ENCODE results near the gene SND1. TPM values are rescaled to one million over a fixed set of nuclear protein-coding genes. Genes with fewer than 3 reads are reported as not detected.
"Not testable (repeated sequence)": the region's sequence is repeated elsewhere in the genome, so short reads cannot be mapped to it uniquely, and the experiment has no call there.

Gene SND1
- polyA plus RNA-seq, 4 donors: 142 to 159 (median 148) TPM

DNA sequence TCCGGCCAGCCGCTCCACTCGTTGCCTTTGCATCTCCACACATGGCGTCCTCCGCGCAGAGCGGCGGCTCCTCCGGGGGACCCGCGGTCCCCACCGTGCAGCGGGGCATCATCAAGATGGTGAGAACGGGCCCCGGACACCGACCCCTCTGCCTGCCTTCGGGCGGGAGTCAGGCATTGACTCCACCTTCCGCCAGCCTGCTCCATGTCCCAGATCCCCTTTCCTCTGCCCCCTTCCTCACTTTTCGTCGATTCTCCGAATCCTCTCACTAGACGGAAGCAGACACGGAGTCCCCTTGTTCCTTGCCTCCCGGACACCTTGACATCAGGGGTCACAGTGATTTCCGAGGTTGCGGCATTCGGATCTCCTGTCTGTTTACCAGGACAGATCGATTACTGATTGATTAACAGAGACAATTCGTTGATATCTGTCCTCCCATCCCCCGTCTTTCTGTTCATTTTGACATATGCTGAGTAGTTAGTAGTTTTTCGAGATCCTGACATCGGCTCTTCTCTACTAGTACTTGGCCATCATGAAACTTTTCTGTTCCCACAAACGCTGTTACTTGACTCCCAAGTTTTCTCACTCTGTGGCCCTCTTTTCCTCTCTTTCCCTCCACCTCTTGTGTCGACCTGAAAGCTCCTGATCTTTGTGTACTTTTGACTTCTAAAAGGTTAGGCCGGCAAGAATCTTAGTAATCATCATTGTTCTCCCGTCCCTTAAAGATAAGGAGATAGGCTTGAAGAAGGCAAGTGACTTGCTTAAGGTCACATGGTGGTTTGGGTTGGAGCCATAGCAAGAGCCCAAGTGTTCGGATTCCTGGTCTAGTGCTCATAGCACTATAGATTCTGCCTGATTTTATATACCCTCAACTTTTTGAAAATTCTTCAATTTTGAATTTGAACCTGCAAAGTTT, 597 bp downstream of the SND1 start:
- peak in 1 of 4 donors; percentile 4 for DNase-seq (ENCODE audit: low read depth in 4 of 4, low spot score in 3 of 4)

DNA sequence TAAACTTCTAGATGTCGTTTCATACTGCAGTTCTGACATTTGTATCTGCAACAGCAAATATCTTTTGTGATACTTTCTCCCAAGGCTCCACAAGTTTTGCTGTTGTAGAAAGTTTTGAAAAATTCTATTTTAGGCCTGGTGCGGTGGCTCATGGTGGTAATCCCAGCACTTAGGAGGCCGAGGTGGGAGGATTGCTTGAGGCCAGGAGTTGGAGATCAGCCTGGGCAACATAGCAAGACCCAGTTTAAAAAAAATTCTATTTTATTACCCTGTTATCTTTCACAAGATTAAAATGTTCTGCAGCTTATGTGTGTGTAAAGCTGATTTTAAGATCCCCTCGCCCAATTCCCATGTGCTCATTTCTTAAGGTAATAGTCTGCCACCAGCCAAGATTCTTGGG, 1.4 kb downstream of the SND1 start:
- no peak for DNase-seq (ENCODE audit: low read depth in 4 of 4, low spot score in 3 of 4)

DNA sequence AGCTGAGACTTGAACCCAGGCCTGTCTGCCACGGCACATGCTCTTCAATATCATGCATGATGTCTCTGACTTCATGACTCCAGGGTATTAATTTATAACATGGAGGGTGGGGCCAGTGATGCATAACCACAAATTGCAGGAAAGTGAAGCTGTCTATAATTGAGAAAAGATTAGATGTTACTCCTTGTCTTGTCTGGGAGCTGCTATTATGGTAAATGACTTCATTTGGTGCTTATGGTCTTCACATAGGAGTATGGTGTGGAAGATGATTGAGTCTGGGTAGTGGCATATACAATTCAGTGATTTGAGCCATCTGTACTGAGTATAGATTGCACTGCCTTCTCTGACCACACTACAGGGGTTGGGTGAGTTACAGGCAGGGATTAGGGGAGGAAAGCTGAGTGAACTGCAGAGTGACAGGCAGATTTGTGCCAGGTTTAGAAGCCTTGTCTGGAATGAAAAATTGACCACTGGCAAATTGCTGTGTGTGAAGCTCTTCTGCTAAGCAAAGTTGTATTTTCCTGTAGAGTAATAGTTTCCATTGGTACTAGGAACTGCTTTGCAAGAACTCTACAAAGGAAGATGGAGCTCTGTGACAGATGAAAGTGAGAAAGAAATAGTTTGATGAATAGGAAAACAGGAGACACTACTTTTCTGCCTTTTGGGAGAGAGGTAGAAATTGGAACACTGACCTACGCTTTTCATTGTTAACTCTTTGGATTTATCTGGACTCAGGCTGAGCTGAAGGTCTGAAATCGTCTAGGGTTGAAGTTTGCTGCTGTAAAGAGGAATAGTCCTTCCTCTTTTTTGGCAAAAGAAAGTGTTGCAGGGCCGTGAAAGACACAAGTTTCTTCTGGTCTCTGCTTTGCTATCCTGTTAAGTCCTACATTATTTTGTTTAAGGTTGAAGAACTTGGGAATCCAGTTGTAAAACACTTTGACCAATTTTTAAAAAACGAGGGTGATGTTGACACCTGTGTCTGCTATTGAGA, 2.7 kb downstream of the SND1 start:
- DNase-seq (ENCODE audit: low read depth in 4 of 4, low spot score in 3 of 4): no peak

DNA sequence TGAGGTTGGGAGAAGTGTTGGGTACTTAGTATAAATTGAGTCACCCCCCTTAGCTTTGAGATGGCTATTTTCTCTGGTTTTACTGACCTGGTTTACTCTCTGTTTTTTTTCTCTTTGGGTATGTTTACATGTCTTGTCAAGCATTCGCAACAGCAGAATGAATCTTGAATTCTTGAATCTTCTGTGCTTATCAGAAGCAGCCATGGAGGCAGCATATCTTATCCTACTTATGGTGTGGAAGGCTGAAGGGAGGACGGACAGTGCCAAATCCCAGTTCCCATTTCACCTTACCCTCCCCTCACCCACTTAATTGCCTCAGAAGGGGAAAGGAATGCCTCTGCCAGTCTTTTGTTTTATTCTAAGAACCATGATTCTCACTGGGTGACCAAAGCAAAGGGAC, 3.7 kb downstream of the SND1 start:
- no peak for DNase-seq (ENCODE audit: low read depth in 4 of 4, low spot score in 3 of 4)

DNA sequence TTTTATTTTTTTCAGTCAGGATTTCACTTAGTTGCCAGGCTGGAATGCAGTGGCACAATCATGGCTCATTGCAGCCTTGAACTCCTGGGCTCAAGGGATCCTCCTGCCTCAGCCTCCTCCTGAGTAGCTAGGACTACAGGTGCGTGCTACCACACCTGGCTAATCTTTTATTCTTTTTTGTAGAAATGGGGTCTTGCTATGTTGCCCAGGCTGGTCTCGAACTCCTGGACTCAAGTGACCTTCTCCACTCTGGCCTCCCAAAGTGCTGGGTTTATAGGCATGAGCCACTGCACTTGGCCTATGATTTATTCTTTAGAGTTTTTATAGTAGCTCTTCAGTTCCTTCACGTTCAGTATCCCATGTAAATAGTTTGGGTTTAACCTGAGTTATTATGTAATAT, 5.5 kb downstream of the SND1 start:
- DNase-seq (ENCODE audit: low read depth in 4 of 4, low spot score in 3 of 4): no peak

DNA sequence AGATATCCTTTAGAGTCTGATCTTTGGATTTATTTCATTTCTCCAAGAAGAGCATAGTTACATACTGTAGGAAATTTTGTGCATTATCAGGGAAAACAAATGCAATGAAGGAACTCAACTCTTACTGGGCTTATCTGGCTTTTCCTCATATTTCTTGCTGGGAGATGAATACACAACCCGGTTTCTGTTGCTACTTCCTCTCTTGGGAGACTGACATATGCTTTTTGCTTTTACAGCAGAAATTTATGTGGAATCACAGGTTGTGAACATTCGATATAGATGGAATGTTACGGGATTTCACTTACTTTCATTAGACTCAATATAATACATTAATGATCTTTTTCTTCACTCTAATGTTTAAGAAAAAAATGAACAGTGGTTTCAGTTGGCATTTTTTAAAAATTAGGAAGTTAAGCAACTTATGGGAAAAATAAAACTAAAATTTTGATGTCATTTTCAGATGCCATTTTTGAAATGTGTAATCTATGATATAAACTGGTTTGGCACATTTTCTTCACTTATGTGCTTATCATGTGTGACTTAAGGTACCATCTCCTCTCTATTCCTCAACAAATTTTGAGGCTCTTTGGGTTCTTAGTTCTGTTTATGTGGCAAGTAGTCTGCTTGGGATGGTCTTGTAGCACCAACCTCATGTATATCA, 7.1 kb downstream of the SND1 start:
- DNase-seq (ENCODE audit: low read depth in 4 of 4, low spot score in 3 of 4): no peak

DNA sequence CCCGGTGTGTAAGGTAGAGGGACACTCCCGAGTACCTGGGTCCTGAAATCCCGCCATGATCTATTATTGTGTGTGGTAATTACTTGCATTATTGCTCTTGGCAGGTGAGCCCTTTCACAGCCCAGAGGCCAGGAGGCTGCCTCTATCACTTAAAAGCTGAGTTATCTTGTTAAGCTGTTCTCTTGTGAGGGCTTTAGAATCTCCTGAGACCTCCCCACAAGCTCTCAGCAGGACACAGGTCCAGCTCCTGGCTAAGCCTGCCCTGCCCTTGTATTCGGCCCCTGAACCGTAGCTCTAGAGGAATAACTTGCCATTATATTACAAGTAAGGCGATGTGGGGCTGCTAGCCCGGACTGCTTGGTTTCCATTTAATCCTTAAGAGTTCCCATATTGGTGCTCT, 13.9 kb downstream of the SND1 start:
- no peak for DNase-seq (ENCODE audit: low read depth in 4 of 4, low spot score in 3 of 4)

DNA sequence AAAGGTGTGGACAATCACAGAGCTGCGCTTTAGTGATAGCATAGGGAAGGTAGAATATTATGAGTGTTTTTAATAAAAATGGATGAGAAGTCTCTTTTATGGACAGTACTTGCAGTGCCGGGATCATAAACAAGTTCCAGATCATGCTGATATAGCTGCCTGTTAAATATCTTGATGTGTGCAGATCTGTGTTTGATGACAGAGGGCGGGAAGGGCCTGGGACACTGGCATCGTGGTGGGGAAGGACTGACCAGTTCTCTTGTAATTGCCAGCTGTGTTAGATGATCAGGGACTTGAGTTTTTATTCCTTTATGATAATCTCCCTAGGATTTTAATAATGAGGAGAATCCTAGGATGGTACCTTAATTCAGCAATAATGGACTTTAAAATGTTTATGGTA, 14.6 kb downstream of the SND1 start:
- no peak for DNase-seq (ENCODE audit: low read depth in 4 of 4, low spot score in 3 of 4)

DNA sequence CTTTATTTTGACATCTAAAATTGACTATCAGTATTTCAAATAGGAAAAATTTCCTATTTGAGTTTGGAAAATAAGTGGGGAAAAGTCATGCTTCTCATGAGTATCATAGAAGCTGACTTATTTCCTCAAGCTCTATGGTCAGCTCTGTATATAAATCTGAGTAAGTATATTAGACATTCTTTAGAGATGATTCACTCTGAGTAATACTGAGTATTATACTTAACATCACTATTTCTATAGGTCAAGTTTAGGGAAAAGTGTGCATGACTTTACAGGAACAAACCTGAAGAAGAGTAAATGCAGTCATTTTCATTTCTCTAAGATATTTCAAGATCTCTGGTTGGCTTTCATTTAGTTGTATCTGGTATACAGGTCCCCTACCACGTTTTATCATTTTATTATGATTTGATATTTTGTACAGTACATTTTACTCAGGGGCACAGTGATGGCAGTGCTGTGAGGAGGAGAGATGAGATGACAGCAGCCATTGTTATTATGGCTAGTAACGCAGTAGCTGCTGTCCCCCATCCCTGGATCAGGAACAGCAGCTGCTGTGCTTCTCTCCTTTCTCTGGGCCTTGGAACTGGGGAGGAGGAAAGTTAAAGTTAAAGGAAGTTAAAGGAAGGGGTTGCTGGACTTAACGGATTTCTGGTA, 15.2 kb downstream of the SND1 start:
- DNase-seq (ENCODE audit: low read depth in 4 of 4, low spot score in 3 of 4): no peak

DNA sequence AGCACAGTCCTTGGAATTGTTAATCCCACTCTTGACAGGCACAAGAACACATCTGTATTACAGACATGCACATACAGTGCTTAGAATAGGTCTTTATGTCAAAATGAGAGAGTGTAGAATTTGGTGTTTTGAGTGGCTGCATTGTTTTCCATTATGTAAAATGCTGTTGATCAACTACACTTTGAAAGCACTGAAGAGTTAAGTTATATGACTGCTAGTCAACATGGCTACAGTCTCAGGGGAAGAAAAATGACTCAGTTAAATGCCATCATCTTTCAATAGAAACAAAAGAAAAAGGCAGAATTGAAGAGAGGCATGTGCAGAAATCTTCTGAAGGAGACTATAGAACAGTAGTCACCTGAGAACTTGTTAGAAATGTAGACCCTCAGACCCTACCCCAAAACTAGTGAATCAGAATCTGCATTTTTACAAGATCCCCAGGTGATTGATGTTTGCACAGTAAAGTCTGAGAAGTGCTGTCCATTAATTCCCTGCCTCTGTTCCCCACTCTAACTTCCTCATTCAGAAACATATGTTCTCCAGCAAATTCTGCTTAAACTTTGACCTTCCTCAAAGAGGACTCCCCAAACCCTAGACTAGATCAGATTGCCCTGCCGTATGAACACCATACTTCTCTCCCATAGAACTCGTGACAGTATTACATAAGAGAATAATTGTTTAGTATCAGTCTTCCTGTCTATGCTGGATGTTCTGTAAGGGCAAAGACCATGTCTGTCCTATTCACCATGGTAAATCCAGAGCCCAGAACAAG, 16.0 kb downstream of the SND1 start:
- DNase-seq (ENCODE audit: low read depth in 4 of 4, low spot score in 3 of 4): no peak

DNA sequence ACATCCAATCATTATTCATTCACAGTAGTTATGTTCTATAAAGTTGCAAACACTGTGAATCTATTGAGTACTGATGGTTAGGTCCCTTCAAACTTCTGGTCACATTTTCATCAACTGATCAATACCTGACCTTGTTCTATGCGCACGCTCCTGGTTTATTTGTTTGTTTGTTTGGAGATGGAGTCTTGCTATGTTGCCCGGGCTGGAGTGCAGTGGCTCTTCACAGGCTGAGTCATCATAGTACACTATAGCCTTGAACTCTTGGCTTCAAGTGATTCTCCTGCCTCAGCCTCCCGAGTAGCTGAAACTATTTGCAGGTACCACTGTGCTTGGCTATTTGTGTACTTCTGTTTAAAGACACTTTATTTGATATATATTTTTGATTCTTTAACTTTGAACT, 19.3 kb downstream of the SND1 start:
- no peak for DNase-seq (ENCODE audit: low read depth in 4 of 4, low spot score in 3 of 4)

DNA sequence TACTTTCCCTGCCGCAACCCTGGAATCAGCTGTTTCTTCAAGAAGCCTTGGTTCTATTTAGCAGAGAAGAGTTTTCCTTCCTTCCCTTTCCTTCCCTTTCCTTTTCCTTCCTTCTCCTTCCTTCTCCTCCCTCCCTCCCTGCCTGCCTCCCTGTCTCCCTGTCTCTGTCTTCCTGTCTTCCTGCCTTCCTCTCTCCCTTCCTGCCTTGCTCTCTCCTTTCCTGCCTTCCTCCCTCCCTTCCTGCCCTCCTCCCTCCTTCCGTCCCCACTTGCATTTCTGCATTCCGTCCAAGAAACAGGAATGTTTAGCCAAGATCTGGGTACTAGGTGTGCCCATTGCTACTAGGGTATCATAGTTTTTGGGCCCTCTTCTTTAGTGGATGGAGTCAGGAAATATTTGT, 21.9 kb downstream of the SND1 start:
- no peak for DNase-seq (ENCODE audit: low read depth in 4 of 4, low spot score in 3 of 4)

DNA sequence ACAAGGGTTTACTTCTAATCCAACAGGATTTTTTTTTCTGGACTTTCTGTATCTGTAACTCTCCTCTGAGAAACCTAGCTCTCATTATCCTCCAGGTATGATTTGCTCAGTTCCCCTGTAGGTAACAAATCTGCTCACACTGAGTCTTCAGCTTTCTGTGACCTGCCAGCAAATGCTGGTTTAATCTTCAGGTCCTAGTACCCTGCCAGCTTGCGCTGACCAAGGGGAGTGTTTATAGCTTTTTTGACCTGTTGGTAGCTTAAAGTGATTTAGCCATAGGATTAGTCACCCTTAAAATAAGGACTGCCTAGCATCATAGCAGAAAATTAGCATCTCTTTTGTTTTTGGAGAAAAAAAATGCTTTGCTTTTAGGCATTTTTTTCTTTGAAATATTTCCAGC, 22.4 kb downstream of the SND1 start:
- no peak for DNase-seq (ENCODE audit: low read depth in 4 of 4, low spot score in 3 of 4)

DNA sequence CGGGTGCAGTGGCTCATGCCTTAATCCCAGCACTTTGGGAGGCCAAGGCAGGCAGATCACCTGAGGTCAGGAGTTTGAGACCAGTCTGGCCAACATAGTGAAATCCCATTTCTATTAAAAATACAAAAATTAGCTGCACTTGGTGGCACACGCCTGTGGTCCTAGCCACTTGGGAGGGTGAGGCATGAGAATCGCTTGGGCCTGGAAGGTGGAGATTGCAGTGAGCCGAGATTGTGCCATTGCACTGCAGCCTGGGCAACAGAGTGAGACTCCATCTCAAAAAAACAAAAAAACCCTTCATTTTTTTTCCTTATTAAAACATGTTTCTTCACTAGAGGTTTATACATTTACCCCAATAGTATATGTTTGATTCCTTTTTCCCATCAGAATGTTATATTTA, 22.9 kb downstream of the SND1 start:
- not testable (repeated sequence) for DNase-seq (ENCODE audit: low read depth in 4 of 4, low spot score in 3 of 4)

DNA sequence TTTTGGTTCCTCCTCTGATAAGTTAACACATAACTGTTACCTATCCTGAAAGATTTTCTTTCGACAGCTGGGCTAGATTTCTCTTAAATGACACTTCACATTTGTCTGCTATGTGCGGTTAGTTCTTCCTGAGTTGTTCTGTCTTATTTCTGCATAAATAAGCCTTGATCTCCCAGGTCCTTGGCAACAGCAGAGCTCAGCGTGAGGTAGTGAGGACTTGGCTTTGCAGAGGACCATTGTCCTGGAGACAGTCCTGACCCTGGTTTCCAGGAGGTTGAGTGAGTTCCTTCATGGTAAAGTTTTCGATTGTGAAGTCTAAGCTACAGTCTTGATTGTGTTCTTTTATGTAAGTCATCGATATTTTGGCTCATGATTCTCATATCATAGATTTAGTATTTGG, 23.7 kb downstream of the SND1 start:
- DNase-seq (ENCODE audit: low read depth in 4 of 4, low spot score in 3 of 4): no peak

DNA sequence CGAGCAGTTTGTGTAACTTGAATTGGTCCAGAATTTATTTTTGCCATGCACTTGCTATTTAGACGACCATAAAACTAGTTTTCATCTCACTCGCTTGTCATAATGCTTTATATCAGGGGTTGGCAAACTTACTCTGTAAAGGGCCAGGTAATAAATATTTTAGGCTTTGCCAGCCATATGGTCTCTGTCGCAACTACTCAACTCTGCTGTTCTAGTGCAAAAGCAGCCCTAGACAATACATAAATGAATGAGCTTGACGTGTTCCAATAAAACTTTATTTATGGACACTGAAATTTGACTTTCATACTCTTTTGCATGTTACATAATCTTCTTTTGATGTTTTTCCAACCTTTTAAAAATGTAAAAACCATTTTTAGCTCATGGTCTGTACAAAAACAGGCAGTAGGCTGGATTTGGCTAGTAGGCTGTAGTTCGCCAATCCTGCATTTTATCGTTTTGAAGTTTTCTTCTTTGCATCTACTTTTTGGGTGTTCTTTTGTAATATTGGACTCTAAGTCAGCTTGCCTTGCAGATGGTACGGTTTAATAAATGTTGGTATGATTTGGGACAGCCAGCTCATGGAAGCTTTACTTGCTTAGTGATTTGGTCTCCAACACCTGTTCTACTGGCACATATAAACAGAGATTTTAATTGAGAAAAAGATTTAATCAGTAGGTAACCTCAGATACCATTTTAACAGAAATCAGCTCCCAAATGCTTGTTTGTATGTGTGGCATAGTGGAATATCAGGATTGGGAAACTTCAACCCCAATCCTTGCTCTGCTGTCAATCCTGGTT, 25.6 kb downstream of the SND1 start:
- DNase-seq (ENCODE audit: low read depth in 4 of 4, low spot score in 3 of 4): no peak

DNA sequence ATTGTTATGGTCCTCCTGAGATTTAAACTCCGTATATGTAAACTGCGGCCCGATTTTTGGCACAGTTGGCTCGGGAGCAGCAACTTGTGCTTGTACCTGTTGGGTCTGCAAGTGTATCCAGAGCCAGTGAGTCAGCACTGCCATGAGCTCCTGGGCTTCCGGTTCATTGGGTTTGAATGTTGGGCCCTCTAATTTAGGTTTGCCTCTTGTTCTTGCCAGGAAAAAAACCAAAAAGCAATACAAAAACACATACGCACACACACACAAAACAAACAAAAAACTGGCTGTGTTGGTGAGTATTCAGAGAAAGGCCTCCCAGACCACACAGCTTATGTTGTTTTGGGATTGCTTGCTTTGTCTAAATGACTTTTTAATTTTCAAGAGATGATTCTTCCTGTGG, 26.3 kb downstream of the SND1 start:
- DNase-seq (ENCODE audit: low read depth in 4 of 4, low spot score in 3 of 4): no peak

DNA sequence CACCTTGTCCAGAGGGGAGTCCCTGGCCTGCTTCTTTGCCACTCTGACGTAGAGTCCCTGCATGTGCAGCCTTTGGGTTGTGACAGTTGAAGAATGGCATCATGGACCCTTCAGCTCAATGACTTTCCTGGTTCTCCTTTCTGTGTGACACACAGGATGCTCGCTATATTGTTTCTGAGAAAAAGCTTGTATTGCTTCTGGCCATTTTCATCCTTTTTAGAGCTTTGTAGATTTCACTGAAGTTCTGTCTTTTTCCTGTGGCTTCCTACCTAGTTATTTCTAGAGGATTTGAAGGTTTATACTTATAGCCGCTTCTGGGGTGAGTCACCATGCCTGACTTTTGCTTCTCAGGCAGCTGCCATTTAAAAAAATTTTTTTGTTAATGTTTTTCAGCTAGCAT, 27.0 kb downstream of the SND1 start:
- no peak for DNase-seq (ENCODE audit: low read depth in 4 of 4, low spot score in 3 of 4)

DNA sequence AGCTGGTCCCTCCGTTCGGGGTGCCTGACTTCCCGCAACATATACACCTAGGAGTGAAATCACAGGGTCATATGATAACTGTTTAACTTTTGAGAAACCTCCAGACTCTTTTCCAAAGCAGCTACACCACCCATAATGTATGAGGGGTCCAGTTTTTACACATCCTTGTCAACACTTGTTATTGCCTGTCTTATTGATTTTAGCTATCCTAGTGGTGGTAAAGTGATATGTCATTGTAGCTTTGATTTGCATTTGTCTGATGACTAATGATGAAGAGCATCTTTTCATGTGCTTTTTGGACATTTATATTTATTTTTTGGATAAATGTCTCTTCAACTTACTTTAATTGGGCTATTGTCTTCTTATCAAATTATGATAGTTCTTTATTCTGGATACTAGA, 29.0 kb downstream of the SND1 start:
- no peak for DNase-seq (ENCODE audit: low read depth in 4 of 4, low spot score in 3 of 4)

Data from right renal pelvis (tissue), 4 donors.